IMR-90 (cell line): ENCODE results near the gene CDH23. TPM values are rescaled to one million over a fixed set of nuclear protein-coding genes. Genes with fewer than 3 reads are reported as not detected.

Source experiments
- ATAC-seq: fragments of 200-7000 bp; cut with Tn5 transposase; 2 replicates; pipeline ENCODE4 v1.9.1; 2020; ENCODE audit warnings: low read depth, mild to moderate bottlenecking, moderate library complexity
- BruUV-seq: library from RNA; stranded (reverse); fragments of 400-500 nt; replicated peaks from 2 replicates; lab custom pipeline; 2021; lab: Mats Ljungman, UMichigan
- CTCF ChIA-PET: fragments of 300-600 bp; formaldehyde crosslinking; extraction: SDS; loops from one replicate; lab custom pipeline; 2021; ENCODE audit warnings: antibody characterized with exemption; lab: Yijun Ruan, JAX
- POLR2A ChIA-PET: fragments of 300-600 bp; sonication (Branson Sonifier 250); formaldehyde crosslinking; loops from one replicate; lab custom pipeline; 2022; ENCODE audit warnings: antibody characterized with exemption; ENCODE audit not compliant: unreplicated experiment; lab: Charles Lee
- DNase-seq: peaks from one replicate; pipeline ENCODE4 v3.0.0; 2013
- H2AFZ ChIP-seq: replicated peaks from 2 replicates; pipeline ENCODE3; 2013; ENCODE audit warnings: low read length, mild to moderate bottlenecking; ENCODE audit not compliant: poor library complexity
- H2AK5ac ChIP-seq: 2 replicates; pipeline ENCODE4 v1.6.1; 2013; ENCODE audit warnings: low read depth, low read length, inconsistent platforms
- H2AK9ac ChIP-seq: replicated peaks from 2 replicates; pipeline ENCODE3; 2013; ENCODE audit warnings: mild to moderate bottlenecking, low read depth, low read length, moderate library complexity; ENCODE audit not compliant: poor library complexity
- H2BK120ac ChIP-seq: 2 replicates; pipeline ENCODE4 v1.6.1; 2013; ENCODE audit warnings: low read depth, low read length, inconsistent platforms
- H2BK15ac ChIP-seq: 3 replicates; pipeline ENCODE4 v1.6.1; 2013; ENCODE audit warnings: low read depth, low read length, inconsistent platforms
- H2BK20ac ChIP-seq: 2 replicates; pipeline ENCODE4 v1.6.1; 2013; ENCODE audit warnings: low read depth, mild to moderate bottlenecking, inconsistent platforms, low read length, moderate library complexity
- H2BK5ac ChIP-seq: 2 replicates; pipeline ENCODE4 v1.6.1; 2013; ENCODE audit warnings: mild to moderate bottlenecking, low read depth, low read length, inconsistent platforms; ENCODE audit not compliant: poor library complexity, severe bottlenecking
- H3K14ac ChIP-seq: replicated peaks from 2 replicates; pipeline ENCODE4 v1.6.1; 2013; ENCODE audit warnings: low read depth, low read length, inconsistent platforms
- H3K18ac ChIP-seq: 2 replicates; pipeline ENCODE4 v1.6.1; 2013; ENCODE audit warnings: low read depth, low read length, control low read depth
- H3K23ac ChIP-seq: 2 replicates; pipeline ENCODE4 v1.6.1; 2013; ENCODE audit warnings: low read depth, low read length, inconsistent platforms
- H3K27ac ChIP-seq: 2 replicates; pipeline ENCODE4 v1.5.1; 2013; ENCODE audit warnings: mild to moderate bottlenecking, control low read depth, low read length; ENCODE audit not compliant: insufficient read depth
- H3K27me3 ChIP-seq: 2 replicates; pipeline ENCODE4 v1.6.1; 2013; ENCODE audit warnings: low read length; ENCODE audit not compliant: control insufficient read depth, insufficient read depth
- H3K36me3 ChIP-seq: 2 replicates; pipeline ENCODE4 v1.6.1; 2013; ENCODE audit warnings: low read length, mixed read lengths; ENCODE audit not compliant: control insufficient read depth, insufficient read depth
- H3K4ac ChIP-seq: 2 replicates; pipeline ENCODE4 v1.6.1; 2013; ENCODE audit warnings: low read depth, low read length, inconsistent platforms
- H3K4me1 ChIP-seq: 2 replicates; pipeline ENCODE4 v1.6.1; 2013; ENCODE audit warnings: low read length, mixed read lengths; ENCODE audit not compliant: control insufficient read depth, insufficient read depth
- H3K4me2 ChIP-seq: 2 replicates; pipeline ENCODE4 v1.6.1; 2013; ENCODE audit warnings: low read depth, mild to moderate bottlenecking, control low read depth, low read length, moderate library complexity
- H3K4me3 ChIP-seq: 2 replicates; pipeline ENCODE4 v1.5.1; 2013; ENCODE audit warnings: low read depth, mild to moderate bottlenecking, control low read depth, low read length, moderate library complexity; ENCODE audit not compliant: insufficient read depth
- H3K56ac ChIP-seq: 2 replicates; pipeline ENCODE4 v1.6.1; 2013; ENCODE audit warnings: low read length, inconsistent platforms; ENCODE audit not compliant: insufficient read depth; ENCODE audit errors: extremely low read depth
- H3K79me1 ChIP-seq, 2 experiments: 2 replicates each; pipeline ENCODE4 v1.6.1; 2013; ENCODE audit warnings: low read length in 2 of 2, inconsistent platforms in 1 of 2, low read depth in 1 of 2
- H3K9ac ChIP-seq: 2 replicates; pipeline ENCODE4 v1.6.1; 2013; ENCODE audit warnings: low read depth, low read length, control low read depth
- H3K9me1 ChIP-seq: 2 replicates; pipeline ENCODE4 v1.6.1; 2013; ENCODE audit warnings: low read length, inconsistent platforms; ENCODE audit not compliant: insufficient read depth
- H3K9me3 ChIP-seq: 2 replicates; pipeline ENCODE4 v1.6.1; 2013; ENCODE audit warnings: low read length; ENCODE audit not compliant: control insufficient read depth, insufficient read depth
- H4K20me1 ChIP-seq: 2 replicates; pipeline ENCODE4 v1.6.1; 2013; ENCODE audit warnings: low read length, inconsistent platforms; ENCODE audit not compliant: insufficient read depth
- H4K5ac ChIP-seq: 2 replicates; pipeline ENCODE4 v1.6.1; 2013; ENCODE audit warnings: mild to moderate bottlenecking, low read depth, low read length, control low read depth
- H4K8ac ChIP-seq, 2 experiments: 2 replicates each; pipeline ENCODE4 v1.6.1; 2013; ENCODE audit warnings: low read depth in 2 of 2, low read length in 2 of 2, control low read depth in 1 of 2, inconsistent platforms in 1 of 2
- H4K91ac ChIP-seq: 2 replicates; pipeline ENCODE4 v1.6.1; 2013; ENCODE audit warnings: low read depth, low read length, inconsistent platforms; ENCODE audit not compliant: insufficient read depth
- BHLHE40 ChIP-seq: fragments of 150-350 bp; IDR thresholded peaks from 2 replicates; pipeline ENCODE4 v1.6.1; 2016; ENCODE audit warnings: mild to moderate bottlenecking, low read depth, low read length
- CEBPB ChIP-seq: IDR thresholded peaks from 2 replicates; pipeline ENCODE4 v1.6.1; 2012; ENCODE audit warnings: low read depth, low read length, improper control_type of control experiment
- FOS ChIP-seq: fragments of 150-350 bp; IDR thresholded peaks from 2 replicates; pipeline ENCODE4 v1.6.1; 2016; ENCODE audit warnings: low read depth, low read length
- MXI1 ChIP-seq: IDR thresholded peaks from 2 replicates; pipeline ENCODE4 v1.6.1; 2012; ENCODE audit warnings: low read depth, mild to moderate bottlenecking, low read length, moderate library complexity, borderline replicate concordance
- NFE2L2 ChIP-seq: fragments of 150-350 bp; IDR thresholded peaks from 2 replicates; pipeline ENCODE4 v1.6.1; 2016; ENCODE audit warnings: low read depth, mild to moderate bottlenecking, low read length
- RAD21 ChIP-seq: IDR thresholded peaks from 2 replicates; pipeline ENCODE4 v1.6.1; 2012; ENCODE audit warnings: low read length, improper control_type of control experiment
- RCOR1 ChIP-seq: IDR thresholded peaks from 2 replicates; pipeline ENCODE4 v1.6.1; 2012; ENCODE audit warnings: mild to moderate bottlenecking, low read length, improper control_type of control experiment; ENCODE audit not compliant: insufficient replicate concordance
- WGBS, 2 experiments: methylation state at CpG; one replicate each; pipeline versions ENCODE4 v1.1.5 to v1.1.7; 2013; ENCODE audit warnings: missing lambda C conversion rate in 2 of 2; ENCODE audit not compliant: insufficient read length in 1 of 2; ENCODE audit errors: extremely low coverage in 2 of 2; 5-methylcytosine and 5-hydroxymethylcytosine counted together
- dilution Hi-C: fragments of 300-500 bp; cut with HindIII; formaldehyde crosslinking; loops from one replicate; pipeline ENCODE4 v1.14.3; 2018; ENCODE audit warnings: low sequenced_read_pairs; ENCODE audit not compliant: unreplicated experiment
- in situ Hi-C: fragments of 300-500 bp; cut with MboI; formaldehyde crosslinking; loops from 3 replicates; pipeline ENCODE4 v1.14.3; 2019; ENCODE audit warnings: low sequenced_read_pairs, inconsistent platforms, mixed read lengths
- intact Hi-C: fragments of 100-400 bp; cut with micrococcal nuclease; formaldehyde crosslinking; loops from 2 replicates; pipeline ENCODE4 v1.10.0; 2022
- polyA plus RNA-seq, 3 experiments: library from polyadenylated mRNA; depleted of rRNA; stranded (reverse); fragments of >200 nt; gene quantifications; 2 replicates each; pipeline ENCODE4 v1.2.3, GENCODE V29; 2012; ENCODE audit warnings: low replicate concordance in 1 of 3
- total RNA-seq: library from RNA; depleted of rRNA; stranded (reverse); fragments of >200 nt; gene quantifications from 2 replicates; pipeline ENCODE4 v1.2.3, GENCODE V29; 2012
- TF ChIP-seq, protein P1 (sequence below): fragments of 150-350 bp; IDR thresholded peaks from 2 replicates; pipeline ENCODE4 v1.6.1; 2016; ENCODE audit warnings: low read depth, mild to moderate bottlenecking, low read length, moderate library complexity, borderline replicate concordance

Gene CDH23
- total and polyA plus RNA-seq, 2 of the 4 experiments (the other 2 are of a cell fraction): under 0.01 to 0.03 TPM

DNA sequence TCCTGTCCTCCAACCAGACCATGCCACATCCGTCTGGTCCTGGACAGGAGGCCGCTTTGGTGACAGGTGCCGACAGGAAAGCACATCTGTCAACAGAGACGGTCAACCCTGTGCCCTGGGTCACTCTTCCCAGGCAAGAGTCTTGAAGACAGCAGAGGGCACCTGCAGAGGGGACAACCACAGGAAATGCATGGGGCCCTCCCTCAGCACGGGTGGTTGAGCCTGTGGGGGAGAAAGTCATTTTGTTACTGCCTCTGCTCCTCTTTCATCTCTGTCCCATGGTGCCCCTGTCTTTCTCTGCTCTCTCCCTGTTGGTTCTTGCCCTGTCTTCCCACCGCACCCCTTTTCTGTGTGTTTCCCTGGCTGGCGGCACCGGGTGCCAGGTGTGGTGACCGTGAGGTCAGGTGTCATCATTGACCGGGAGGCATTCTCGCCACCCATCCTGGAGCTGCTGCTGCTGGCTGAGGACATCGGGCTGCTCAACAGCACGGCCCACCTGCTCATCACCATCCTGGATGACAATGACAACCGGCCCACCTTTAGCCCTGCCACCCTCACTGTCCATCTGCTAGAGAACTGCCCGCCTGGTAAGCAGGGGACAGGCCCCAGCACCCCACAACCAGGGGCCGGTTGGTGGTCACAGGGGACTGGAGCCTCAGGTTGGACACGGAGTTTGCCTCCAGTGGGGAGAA lies 394.2 kb downstream of the CDH23 start:
- DNase-seq (no peak), ATAC-seq (no peak)
- CTCF ChIA-PET: no interaction called here
- no peaks in the 10 kb centered on the region for H3K9me3 ChIP-seq
- no peak overlapping the region for H4K5ac ChIP-seq
- no peaks in the 10 kb centered on the region for H3K79me1 ChIP-seq
- H4K8ac ChIP-seq: no peak overlapping the region
- dilution Hi-C loops: no loop called here
- no peak overlapping the region for H3K14ac ChIP-seq
- 75% methylated on average over 7 of the region's 17 CpGs; no CpG with 5 or more reads in 1 of the 2 experiments for WGBS, 2 experiments
- no peak overlapping the region for H3K4me2 ChIP-seq
- H3K18ac ChIP-seq: no peak overlapping the region
- no peaks in the 10 kb centered on the region for H4K20me1 ChIP-seq
- no peak overlapping the region for H2BK5ac ChIP-seq
- no peaks in the 10 kb centered on the region for H3K36me3 ChIP-seq
- in situ Hi-C loops: no loop called here
- no peak overlapping the region for H3K56ac ChIP-seq
- no peak overlapping the region for H4K91ac ChIP-seq
- H3K4ac ChIP-seq: no peak overlapping the region
- no peaks in the 10 kb centered on the region for H3K9me1 ChIP-seq
- POLR2A ChIA-PET: no interaction called here
- peak overlapping the region; percentile 55 for H2AK9ac ChIP-seq
- TF ChIP-seq, protein P1, sequence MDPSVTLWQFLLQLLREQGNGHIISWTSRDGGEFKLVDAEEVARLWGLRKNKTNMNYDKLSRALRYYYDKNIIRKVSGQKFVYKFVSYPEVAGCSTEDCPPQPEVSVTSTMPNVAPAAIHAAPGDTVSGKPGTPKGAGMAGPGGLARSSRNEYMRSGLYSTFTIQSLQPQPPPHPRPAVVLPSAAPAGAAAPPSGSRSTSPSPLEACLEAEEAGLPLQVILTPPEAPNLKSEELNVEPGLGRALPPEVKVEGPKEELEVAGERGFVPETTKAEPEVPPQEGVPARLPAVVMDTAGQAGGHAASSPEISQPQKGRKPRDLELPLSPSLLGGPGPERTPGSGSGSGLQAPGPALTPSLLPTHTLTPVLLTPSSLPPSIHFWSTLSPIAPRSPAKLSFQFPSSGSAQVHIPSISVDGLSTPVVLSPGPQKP: no peak
- TF ChIP-seq FOS (no peak), RAD21 (no peak), MXI1 (no peak), RCOR1 (no peak), BHLHE40 (no peak), CEBPB (no peak), NFE2L2 (no peak)
- H3K27me3 ChIP-seq: peaks cover 29% of the 10 kb centered on the region
- no peak overlapping the region for H2BK120ac ChIP-seq
- no peaks in the 10 kb centered on the region for H3K4me1 ChIP-seq
- no peak overlapping the region for H2BK20ac ChIP-seq
- H3K23ac ChIP-seq: no peak overlapping the region
- H2BK15ac ChIP-seq: no peak overlapping the region
- H2AK5ac ChIP-seq: no peak overlapping the region
- BruUV-seq: no TSS peak
- no peak overlapping the region for H3K4me3 ChIP-seq
- no peak overlapping the region for H2AFZ ChIP-seq
- intact Hi-C loops: no loop called here
- no peak overlapping the region for H3K27ac ChIP-seq
- H3K9ac ChIP-seq: no peak overlapping the region
